ENCODE measurements around the gene NAPG.
A peak's percentile ranks its signal among the peaks of the same experiment; 100 is the strongest.
"Not testable (repeated sequence)": the region's sequence is repeated elsewhere in the genome, so short reads cannot be mapped to it uniquely, and the experiment has no call there.

Gene NAPG

GRCh38 chr18:10525697-10526560, at the start of gene NAPG:
Gene NAPG, plus strand, starts transcription at chr18:10526027. Its CDS starts 76 bp downstream, at chr18:10526103.
- peak; percentile 63 for FAIRE-seq

GRCh38 chr18:10476338-10476791, 49.5 kb upstream of the NAPG start:
- FAIRE-seq, result no peak

GRCh38 chr18:10477121-10477862, 48.5 kb upstream of the NAPG start:
- no peak for FAIRE-seq

DNA sequence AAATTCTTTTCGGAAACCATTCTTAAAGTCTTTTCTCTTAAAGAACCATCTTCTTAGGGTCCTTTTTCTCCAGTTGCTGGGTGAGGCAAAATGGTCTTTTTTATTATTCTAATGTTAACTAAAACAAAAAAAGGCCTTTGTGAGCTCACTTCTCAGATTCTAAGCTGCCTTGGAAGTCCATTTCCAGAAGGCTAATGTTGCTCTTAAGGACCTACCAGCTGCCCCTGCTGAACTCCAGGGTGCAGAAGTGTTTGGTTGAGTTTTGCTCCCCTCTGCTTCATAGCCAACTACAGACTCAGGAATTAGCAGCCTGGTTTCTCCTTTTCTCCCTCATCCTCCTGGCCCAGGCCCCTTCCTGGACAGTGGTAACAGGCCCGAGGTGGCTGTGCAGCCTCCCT, 48.0 kb upstream of the NAPG start:
- no peak for FAIRE-seq

GRCh38 chr18:10481831-10482230, 44.0 kb upstream of the NAPG start:
- no peak for FAIRE-seq

DNA sequence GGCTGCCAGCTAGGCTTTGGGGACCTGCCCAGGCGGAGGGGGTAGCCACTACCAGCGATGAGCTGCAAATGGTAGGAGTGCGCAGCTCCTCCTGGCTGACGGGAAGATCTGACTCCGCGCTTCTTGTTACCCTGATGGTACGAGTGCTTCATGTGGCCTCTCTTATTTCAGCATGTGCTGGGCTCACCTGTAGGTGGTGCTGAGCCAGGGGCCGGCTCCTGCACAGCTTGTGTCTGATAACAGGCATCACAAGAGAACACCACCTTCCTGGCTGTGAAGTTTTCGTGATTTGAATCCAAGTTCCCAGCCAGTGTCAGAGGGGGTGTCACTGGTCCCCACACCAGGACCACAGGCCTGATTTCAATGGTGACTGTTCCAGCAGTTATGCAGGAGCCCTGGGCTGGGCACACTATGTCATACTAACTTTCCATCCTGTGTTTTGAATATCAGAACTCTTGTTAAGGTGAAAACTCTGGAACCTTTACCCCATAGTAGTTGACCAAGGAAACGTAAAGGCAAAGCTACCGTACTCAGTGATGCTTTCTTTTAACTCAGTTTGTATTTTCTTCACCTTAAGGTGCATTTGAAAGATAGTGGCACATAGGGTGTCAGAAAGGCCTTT, 43.4 kb upstream of the NAPG start:
- no peak for FAIRE-seq

DNA sequence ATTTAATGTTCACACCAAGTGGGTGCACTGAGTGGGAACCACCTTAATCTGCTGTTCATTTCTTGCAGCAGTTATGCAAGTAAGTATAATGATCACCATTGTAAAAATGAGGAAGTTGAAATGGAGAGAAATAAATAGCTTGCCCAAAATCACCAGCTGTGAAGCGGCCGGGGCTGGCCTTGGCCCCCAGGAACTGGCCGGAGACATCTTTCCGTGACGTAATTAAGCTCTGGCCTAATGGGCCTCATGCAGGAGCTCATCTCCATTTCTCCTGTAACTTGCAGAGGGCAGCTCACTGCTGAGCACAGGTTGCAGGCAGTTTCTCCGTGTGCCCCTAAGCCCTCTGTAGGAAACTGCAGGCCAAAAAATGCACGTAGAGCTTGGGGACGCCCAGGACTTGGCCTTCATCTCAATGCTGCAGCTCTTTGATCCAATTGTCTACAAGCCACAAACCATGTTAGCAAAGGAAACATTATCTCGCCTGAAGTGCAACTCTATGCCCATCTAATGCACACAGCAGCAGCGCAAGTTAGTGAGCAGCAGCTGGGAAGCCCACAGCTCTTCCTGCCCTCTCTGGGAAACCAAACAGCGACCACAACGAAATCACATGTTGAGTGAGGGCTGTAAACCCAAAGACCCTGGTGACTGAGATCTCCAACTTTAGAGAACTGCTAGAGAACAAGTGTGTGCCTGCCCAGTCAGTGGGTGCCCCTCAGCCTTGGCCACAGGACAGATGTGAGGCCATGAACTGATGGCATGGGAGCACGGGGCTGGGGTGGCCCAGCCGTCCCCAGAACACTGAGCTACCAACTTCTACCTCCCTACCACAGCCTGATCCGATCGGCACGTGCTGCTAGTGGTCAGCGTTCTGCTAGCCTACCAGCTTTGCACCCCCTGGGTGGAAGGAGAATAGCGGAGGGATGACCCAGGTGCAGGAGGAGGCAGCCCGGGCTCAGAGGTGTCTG, 42.6 kb upstream of the NAPG start:
- no peak for FAIRE-seq

DNA sequence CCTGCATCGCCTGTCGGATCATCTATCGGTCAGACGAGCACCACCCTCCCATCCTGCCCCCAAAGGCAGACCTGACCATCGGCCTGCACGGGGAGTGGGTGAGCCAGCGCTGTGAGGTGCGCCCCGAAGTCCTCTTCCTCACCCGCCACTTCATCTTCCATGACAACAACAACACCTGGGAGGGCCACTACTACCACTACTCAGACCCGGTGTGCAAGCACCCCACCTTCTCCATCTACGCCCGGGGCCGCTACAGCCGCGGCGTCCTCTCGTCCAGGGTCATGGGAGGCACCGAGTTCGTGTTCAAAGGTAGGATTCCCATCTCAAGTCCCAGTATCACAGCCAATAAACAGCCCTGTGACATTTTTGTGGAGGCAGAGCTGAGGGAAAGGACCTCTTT, 40.4 kb upstream of the NAPG start:
- no peak for FAIRE-seq

GRCh38 chr18:10486362-10486761, 39.5 kb upstream of the NAPG start:
- FAIRE-seq, result no peak

GRCh38 chr18:10487154-10487553, 38.7 kb upstream of the NAPG start:
- no peak for FAIRE-seq

GRCh38 chr18:10488017-10488416, 37.8 kb upstream of the NAPG start:
- no peak for FAIRE-seq

GRCh38 chr18:10490401-10491165, 35.2 kb upstream of the NAPG start:
- FAIRE-seq, result no peak

GRCh38 chr18:10495936-10496335, 29.9 kb upstream of the NAPG start:
- FAIRE-seq, result no peak

DNA sequence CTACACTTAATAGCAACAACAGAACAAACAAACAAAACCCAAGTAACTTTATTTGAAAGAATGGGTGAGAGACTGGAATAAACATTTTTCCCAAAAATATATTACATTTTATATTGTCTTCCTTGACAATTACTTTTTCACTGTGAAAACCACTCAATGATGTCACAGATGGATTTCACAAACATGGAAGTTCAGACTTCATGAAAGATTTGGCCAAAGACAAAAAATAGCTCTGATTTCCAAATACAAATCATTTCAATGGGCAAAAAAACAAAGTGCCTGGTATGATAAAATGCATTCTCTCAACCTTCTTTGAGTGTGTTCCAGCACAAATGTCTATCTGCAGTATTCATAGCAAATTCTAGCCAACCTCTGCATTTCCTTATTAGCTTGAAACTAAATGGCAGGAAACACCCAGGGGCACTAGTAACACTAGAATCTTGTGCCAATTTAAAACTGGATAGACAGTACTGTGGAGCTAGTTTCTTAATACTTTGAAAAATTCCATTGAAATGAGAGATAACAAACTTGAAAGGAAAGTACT, 28.5 kb upstream of the NAPG start:
- FAIRE-seq, result no peak

- no peak for FAIRE-seq
These were observed 26.6 kb upstream of the NAPG start for GRCh38 chr18:10499230-10499629.

DNA sequence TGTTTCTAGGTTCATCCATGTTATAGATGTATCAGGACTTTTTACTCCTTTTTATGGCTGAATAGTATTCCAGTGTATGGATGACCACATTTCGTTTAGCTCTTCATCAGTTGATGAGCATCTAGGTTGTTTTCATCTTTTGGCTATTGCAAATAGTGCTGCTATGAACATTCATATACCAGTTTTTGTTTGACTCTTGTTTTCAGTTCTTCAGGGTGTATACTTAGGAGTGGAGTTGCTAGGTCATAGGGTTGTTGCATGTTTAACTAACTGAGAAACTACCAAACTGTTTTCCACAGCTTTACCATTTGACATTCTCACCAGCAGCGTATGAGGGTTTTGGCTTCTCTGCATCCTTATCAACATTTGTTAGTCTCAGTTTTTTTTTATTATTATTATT, 25.8 kb upstream of the NAPG start:
- FAIRE-seq, result no peak

- no peak for FAIRE-seq
These were observed 21.1 kb upstream of the NAPG start for GRCh38 chr18:10504723-10505122.

- FAIRE-seq, result not testable (repeated sequence)
These were observed 19.9 kb upstream of the NAPG start for GRCh38 chr18:10505892-10506291.

GRCh38 chr18:10508591-10508990, 17.2 kb upstream of the NAPG start:
- no peak for FAIRE-seq

- FAIRE-seq, result no peak
These were observed 14.6 kb upstream of the NAPG start for GRCh38 chr18:10511236-10511635.

DNA sequence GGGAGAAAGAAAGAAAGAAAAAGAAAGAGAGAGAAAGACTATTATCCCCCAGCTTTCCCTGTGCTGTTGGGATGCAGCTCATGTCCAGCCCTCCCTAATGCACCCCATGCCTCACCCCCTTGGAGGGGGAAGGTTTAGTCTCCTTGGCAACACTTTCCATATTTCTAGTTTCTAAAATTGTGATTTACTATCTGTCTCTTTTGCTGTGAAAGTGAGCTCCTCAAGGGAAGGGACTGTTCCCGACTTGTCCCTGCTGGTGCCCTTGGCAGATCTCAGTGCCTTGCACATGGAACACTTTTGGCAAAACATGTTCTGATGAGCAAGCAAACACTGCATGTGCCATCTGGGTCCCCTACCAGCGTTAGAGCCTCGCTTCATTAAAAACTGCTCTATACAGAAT, 11.7 kb upstream of the NAPG start:
- FAIRE-seq, result no peak

Data from TTC549 (cell line).